Stimulated activated naive CD8-positive, alpha-beta T cell treated with anti-CD3 and anti-CD28 coated beads, Interleukin-15, amount 100 ng/mL, for 72 hours (primary cell): ENCODE data around the gene C5orf15.

Source experiments
- ATAC-seq: fragments of 150-1000 bp; cut with Tn5 transposase; 2 replicates; pipeline ENCODE4 v1.10.0; 2021; ENCODE audit warnings: mild to moderate bottlenecking, moderate library complexity
- DNase-seq, 2 donors: peaks; one replicate each; pipeline ENCODE4 v3.0.0; 2021 to 2022
- H3K27ac Mint-ChIP-seq, 2 donors: one replicate each; pipeline ENCODE4 v1.8.0; 2022; ENCODE audit warnings: mild to moderate bottlenecking in 2 of 2, mixed read lengths in 2 of 2, moderate library complexity in 2 of 2
- H3K27me3 Mint-ChIP-seq: one replicate; pipeline ENCODE4 v1.8.0; 2022; ENCODE audit warnings: mixed read lengths
- H3K4me1 Mint-ChIP-seq: one replicate; pipeline ENCODE4 v1.8.0; 2022; ENCODE audit warnings: mild to moderate bottlenecking, mixed read lengths
- H3K4me3 Mint-ChIP-seq, 2 donors: one replicate each; pipeline ENCODE4 v1.8.0; 2022; ENCODE audit warnings: mild to moderate bottlenecking in 2 of 2, mixed read lengths in 2 of 2, moderate library complexity in 1 of 2
- H3K9me3 Mint-ChIP-seq, 2 donors: one replicate each; pipeline ENCODE4 v1.8.0; 2022; ENCODE audit warnings: mixed read lengths in 2 of 2

C5orf15 gene

GRCh38 chr5:133913413-133914155, 54.8 kb downstream of the C5orf15 start:
- no peaks in the 10 kb centered on the region for H3K9me3 Mint-ChIP-seq
- no peak overlapping the region for H3K4me3 Mint-ChIP-seq
- DNase-seq (no peak), ATAC-seq (no peak)
- no peaks in the 10 kb centered on the region for H3K27me3 Mint-ChIP-seq
- peaks cover 9% of the 10 kb centered on the region for H3K4me1 Mint-ChIP-seq
- H3K27ac Mint-ChIP-seq: peak overlapping the region in 1 of 2 donors; percentile 48

- H3K4me1 Mint-ChIP-seq: peaks cover 3% of the 10 kb centered on the region
- H3K27me3 Mint-ChIP-seq: no peaks in the 10 kb centered on the region
- H3K27ac Mint-ChIP-seq: no peak overlapping the region
- no peaks in the 10 kb centered on the region for H3K9me3 Mint-ChIP-seq
- ATAC-seq: no peak
- H3K4me3 Mint-ChIP-seq: no peak overlapping the region
- DNase-seq: no peak
Observed at GRCh38 chr5:133912951-133913350, 55.5 kb downstream of the C5orf15 start.

- DNase-seq: no peak
- Mint-ChIP-seq H3K27me3 (no peaks in the 10 kb centered on the region), H3K4me3 (no peak overlapping the region), H3K27ac (no peak overlapping the region), H3K4me1 (no peaks in the 10 kb centered on the region), H3K9me3 (no peaks in the 10 kb centered on the region)
- ATAC-seq: no peak
Observed at GRCh38 chr5:133910571-133910970, 57.9 kb downstream of the C5orf15 start.

- Mint-ChIP-seq H3K4me1 (no peaks in the 10 kb centered on the region), H3K27ac (no peak overlapping the region), H3K9me3 (no peaks in the 10 kb centered on the region), H3K4me3 (no peak overlapping the region), H3K27me3 (no peaks in the 10 kb centered on the region)
- no peak for DNase-seq
- no peak for ATAC-seq
Observed at GRCh38 chr5:133909603-133910002, 58.8 kb downstream of the C5orf15 start.

DNA sequence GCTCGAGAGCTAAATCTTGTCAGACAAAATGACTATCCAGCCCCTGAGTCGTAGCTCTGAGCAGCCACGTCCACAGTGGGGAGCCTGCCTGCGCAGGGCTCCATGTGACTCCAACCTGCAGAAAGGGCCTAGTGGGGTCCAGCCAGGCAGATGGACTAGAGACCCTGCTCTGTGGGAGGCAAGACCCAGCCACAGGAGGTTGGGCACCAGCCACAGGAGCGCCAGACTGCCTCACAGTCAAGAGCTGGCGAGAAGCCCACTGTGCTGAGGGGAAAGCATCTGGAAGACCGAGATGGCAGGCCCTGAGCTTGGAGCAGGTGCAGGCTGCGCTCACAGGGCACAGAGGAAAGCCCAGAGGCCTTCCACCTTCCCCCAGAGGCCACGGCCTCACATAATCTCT, 61.4 kb downstream of the C5orf15 start:
- no peak overlapping the region for H3K4me3 Mint-ChIP-seq

GRCh38 chr5:133906303-133906702, 62.1 kb downstream of the C5orf15 start:
- Mint-ChIP-seq H3K27ac (no peak overlapping the region), H3K4me1 (no peaks in the 10 kb centered on the region), H3K4me3 (no peak overlapping the region), H3K9me3 (no peaks in the 10 kb centered on the region), H3K27me3 (no peaks in the 10 kb centered on the region)
- ATAC-seq (no peak), DNase-seq (no peak)

More for the DNA sequence above, 61.4 kb downstream of the C5orf15 start:
- DNase-seq (no peak), ATAC-seq (no peak)
- no peaks in the 10 kb centered on the region for H3K4me1 Mint-ChIP-seq
- no peaks in the 10 kb centered on the region for H3K27me3 Mint-ChIP-seq
- H3K27ac Mint-ChIP-seq: no peak overlapping the region
- H3K9me3 Mint-ChIP-seq: no peaks in the 10 kb centered on the region
